Spinal cord (tissue), 10 donors: ENCODE results near the gene PTHLH. TPM values are rescaled to one million over a fixed set of nuclear protein-coding genes. Genes with fewer than 3 reads are reported as not detected.

ENCODE experiments used
- DNase-seq, 6 donors: peaks; one replicate each; pipeline versions ENCODE4 v3.0.0 to v3.0.0-alpha.2; 2013 to 2015; ENCODE audit warnings: low spot score in 6 of 6, low read depth in 4 of 6
- H3K27ac ChIP-seq: one replicate; pipeline ENCODE4 v1.5.1; 2013; ENCODE audit warnings: low read depth, low read length, control low read depth
- H3K27me3 ChIP-seq: one replicate; pipeline ENCODE4 v1.6.1; 2013; ENCODE audit warnings: low read length; ENCODE audit not compliant: control insufficient read depth, insufficient read depth
- H3K36me3 ChIP-seq: one replicate; pipeline ENCODE4 v1.6.1; 2013; ENCODE audit warnings: low read length; ENCODE audit not compliant: control insufficient read depth, insufficient read depth
- H3K4me1 ChIP-seq: one replicate; pipeline ENCODE4 v1.6.1; 2013; ENCODE audit warnings: low read length; ENCODE audit not compliant: control insufficient read depth, insufficient read depth
- H3K4me3 ChIP-seq: one replicate; pipeline ENCODE4 v1.5.1; 2013; ENCODE audit warnings: low read depth, low read length, control low read depth
- H3K9me3 ChIP-seq: one replicate; pipeline ENCODE4 v1.6.1; 2013; ENCODE audit warnings: low read length; ENCODE audit not compliant: control insufficient read depth, insufficient read depth
- WGBS: methylation state at CpG from one replicate; pipeline ENCODE4 v1.1.5; 2013; ENCODE audit warnings: missing lambda C conversion rate; ENCODE audit not compliant: insufficient coverage; 5-methylcytosine and 5-hydroxymethylcytosine counted together
- polyA plus RNA-seq, 2 donors: library from polyadenylated mRNA; unstranded; fragments of 120-200 nt; gene quantifications; one replicate each; pipeline ENCODE4 v1.2.1, GENCODE V29; 2013; ENCODE audit not compliant: insufficient read length in 2 of 2
- total RNA-seq, 2 donors: library from RNA; depleted of rRNA in 1 of 2; stranded (reverse); fragments of 120-200 nt in 1 of 2; fragments of >200 nt in 1 of 2; gene quantifications; one replicate each; pipeline versions ENCODE4 v1.2.3 to v1.2.4, GENCODE V29; 2013 to 2014
- donor health status: healthy.

PTHLH gene
- total and polyA plus RNA-seq, 4 donors, result 4.3 to 8.2 (median 6.0) TPM

GRCh38 chr12:27952510-27952909 is 20.0 kb downstream of the PTHLH start:
- Histone ChIP-seq H3K36me3 (no peaks in the 10 kb centered on the region), H3K9me3 (no peaks in the 10 kb centered on the region), H3K4me3 (no peak overlapping the region), H3K4me1 (peaks cover 6% of the 10 kb centered on the region), H3K27ac (no peak overlapping the region), H3K27me3 (no peaks in the 10 kb centered on the region)
- no peak for DNase-seq
- WGBS, result 56% methylated on average over 1 of the region's 5 CpGs

DNA sequence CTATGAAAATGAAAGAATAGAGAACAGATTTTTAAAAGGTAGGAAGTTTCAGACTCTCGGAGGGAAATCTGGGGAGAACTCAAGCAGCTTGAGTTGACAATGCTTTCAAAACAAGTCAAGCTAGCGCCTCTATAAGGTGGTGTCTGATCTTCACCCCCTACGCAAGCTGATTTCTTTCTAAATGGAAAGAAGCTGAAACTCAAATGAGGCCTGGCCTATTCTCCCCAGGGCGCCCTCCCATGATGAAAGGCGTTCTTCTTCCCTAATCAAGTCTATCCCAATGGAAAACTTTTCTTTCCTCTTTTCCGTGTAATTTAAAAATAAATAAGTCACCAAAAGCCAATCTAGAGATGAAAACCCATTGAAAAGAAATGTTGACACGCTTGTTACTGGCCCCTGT is 20.6 kb downstream of the PTHLH start:
- Histone ChIP-seq H3K36me3 (no peaks in the 10 kb centered on the region), H3K4me3 (no peak overlapping the region), H3K27me3 (no peaks in the 10 kb centered on the region), H3K4me1 (peaks cover 6% of the 10 kb centered on the region), H3K27ac (no peak overlapping the region), H3K9me3 (no peaks in the 10 kb centered on the region)
- DNase-seq, result no peak
- 71% methylated on average over 2 of the region's 7 CpGs for WGBS

DNA sequence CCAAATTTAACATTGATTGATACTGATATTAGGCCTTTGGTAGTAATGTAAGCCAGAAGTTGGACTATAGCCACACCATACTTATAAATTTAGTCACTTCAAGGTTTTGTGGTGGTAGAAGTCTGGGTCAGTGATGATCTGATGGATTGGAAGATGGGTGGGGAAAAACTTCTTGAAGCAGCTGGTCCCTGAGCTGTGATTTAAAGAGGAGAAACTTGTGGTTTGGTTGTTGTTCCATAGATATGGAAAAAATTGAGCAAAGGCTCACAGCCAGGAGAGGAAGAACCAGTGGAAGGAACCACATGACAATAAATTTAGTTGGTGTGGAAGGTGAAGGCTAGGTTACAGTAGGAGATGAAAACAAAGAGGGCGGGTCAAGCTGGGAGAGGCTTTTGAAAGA is 26.1 kb downstream of the PTHLH start:
- DNase-seq, result no peak
- WGBS, result 100% methylated on average over 1 of the region's 1 CpG
- Histone ChIP-seq H3K4me3 (no peak overlapping the region), H3K4me1 (no peaks in the 10 kb centered on the region), H3K27ac (no peak overlapping the region), H3K9me3 (no peaks in the 10 kb centered on the region), H3K27me3 (no peaks in the 10 kb centered on the region), H3K36me3 (no peaks in the 10 kb centered on the region)

- Histone ChIP-seq H3K4me3 (no peak overlapping the region), H3K27ac (no peak overlapping the region), H3K36me3 (no peaks in the 10 kb centered on the region), H3K4me1 (no peaks in the 10 kb centered on the region), H3K9me3 (no peaks in the 10 kb centered on the region), H3K27me3 (no peaks in the 10 kb centered on the region)
- DNase-seq, result peak; percentile 13 to 85 (median 36)
- no CpG with 5 or more reads among the region's 4 CpGs for WGBS
These were observed 31.7 kb downstream of the PTHLH start for GRCh38 chr12:27940756-27941402.

DNA sequence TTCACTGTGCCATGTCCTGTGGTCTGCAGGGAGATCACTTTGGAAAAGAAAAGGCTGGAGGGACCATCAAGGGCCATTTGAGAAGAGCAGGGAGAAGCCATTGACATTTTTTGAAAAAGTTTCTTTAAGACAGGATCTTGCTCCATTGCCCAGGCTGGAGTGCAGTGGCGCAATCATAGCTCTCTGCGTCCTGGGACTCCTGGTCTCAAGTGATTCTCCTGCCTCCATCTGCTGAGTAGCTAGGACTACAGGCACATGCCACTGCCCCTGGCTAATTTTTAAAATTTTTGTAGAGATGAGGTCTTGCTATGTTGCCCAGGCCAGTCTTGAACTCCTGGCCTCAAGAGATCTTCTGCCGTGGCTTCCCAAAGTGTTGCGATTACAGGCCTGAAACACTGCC is 32.3 kb downstream of the PTHLH start:
- H3K4me3 ChIP-seq, result no peak overlapping the region

DNA sequence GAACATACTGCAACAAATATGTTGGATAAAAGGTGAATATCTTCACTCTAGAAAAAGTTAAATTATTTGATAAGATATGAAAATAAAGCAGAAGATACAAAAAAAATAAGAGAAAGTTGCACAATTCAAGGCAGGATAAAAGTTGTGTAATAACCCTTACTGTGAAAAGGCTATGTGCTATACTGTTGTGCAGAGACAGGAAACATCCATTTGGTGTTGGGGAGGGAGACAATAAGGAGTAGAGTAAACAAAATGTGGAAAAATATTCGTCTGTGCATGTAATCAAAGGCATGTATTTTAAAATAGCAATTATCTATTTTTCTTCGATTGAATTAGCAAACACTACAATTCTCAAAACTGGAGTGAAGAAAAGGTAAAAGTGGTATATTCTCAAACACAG is 34.8 kb downstream of the PTHLH start:
- no CpG with 5 or more reads among the region's 2 CpGs for WGBS
- Histone ChIP-seq H3K36me3 (no peaks in the 10 kb centered on the region), H3K9me3 (no peaks in the 10 kb centered on the region), H3K27me3 (no peaks in the 10 kb centered on the region), H3K4me1 (no peaks in the 10 kb centered on the region), H3K4me3 (no peak overlapping the region), H3K27ac (no peak overlapping the region)
- no peak for DNase-seq

More for the DNA sequence above, 32.3 kb downstream of the PTHLH start:
- Histone ChIP-seq H3K4me1 (no peaks in the 10 kb centered on the region), H3K27me3 (no peaks in the 10 kb centered on the region), H3K36me3 (no peaks in the 10 kb centered on the region), H3K27ac (no peak overlapping the region), H3K9me3 (no peaks in the 10 kb centered on the region)
- 100% methylated on average over 2 of the region's 4 CpGs for WGBS
- no peak for DNase-seq

DNA sequence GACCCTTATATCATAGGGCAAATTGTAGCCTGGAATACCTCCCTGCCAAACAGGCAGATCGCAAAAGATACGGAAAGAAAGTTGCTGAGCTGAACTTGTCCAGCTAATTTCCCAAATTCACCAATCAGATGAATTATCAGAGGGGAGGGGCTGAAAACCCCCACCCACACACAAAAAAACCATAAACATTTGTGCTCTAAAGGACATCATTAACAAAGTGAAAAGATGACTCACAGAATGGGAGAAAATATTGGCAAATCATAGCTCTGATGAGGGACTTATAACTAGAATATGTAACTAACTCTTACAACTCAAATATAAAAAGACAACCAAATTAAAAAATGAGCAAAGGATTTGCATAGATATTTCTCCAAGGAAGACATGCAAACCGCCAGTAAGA is 36.3 kb downstream of the PTHLH start:
- H3K36me3 ChIP-seq, result no peaks in the 10 kb centered on the region
- no peak overlapping the region for H3K27ac ChIP-seq
- no peak overlapping the region for H3K4me3 ChIP-seq
- DNase-seq, result no peak
- no CpG with 5 or more reads among the region's 3 CpGs for WGBS
- no peaks in the 10 kb centered on the region for H3K9me3 ChIP-seq
- no peaks in the 10 kb centered on the region for H3K27me3 ChIP-seq
- H3K4me1 ChIP-seq, result no peaks in the 10 kb centered on the region

GRCh38 chr12:27934276-27934675 is 38.3 kb downstream of the PTHLH start:
- H3K27me3 ChIP-seq, result no peaks in the 10 kb centered on the region
- peak in 1 of 6 donors; percentile 79 for DNase-seq
- H3K9me3 ChIP-seq, result no peaks in the 10 kb centered on the region
- no peaks in the 10 kb centered on the region for H3K4me1 ChIP-seq
- no CpG with 5 or more reads among the region's 1 CpG for WGBS
- H3K27ac ChIP-seq, result no peak overlapping the region
- no peak overlapping the region for H3K4me3 ChIP-seq
- no peaks in the 10 kb centered on the region for H3K36me3 ChIP-seq

DNA sequence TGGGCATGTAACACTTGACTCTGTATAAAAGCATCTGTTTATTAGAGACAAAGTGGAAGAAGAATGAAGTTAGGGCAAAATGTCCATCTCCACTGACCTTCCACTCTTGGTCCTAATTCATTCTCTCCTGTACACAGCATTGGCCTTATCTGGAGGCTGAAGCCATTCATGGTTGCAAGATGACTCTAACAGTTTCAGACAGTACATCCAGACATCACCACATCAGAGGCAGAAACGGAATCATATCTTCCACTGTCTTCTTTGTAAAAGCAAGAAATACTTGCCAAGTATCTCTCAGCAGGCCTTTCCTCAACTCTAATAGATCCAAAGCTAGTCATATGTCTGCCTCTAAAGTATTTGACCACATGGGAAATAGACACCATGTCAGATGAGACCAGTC is 41.1 kb downstream of the PTHLH start:
- H3K36me3 ChIP-seq, result no peaks in the 10 kb centered on the region
- no peak overlapping the region for H3K4me3 ChIP-seq
- WGBS, result 100% methylated on average over 1 of the region's 1 CpG

GRCh38 chr12:27927347-27927746 is 45.2 kb downstream of the PTHLH start:
- Histone ChIP-seq H3K36me3 (no peaks in the 10 kb centered on the region), H3K4me1 (no peaks in the 10 kb centered on the region), H3K4me3 (no peak overlapping the region), H3K27ac (no peak overlapping the region), H3K27me3 (no peaks in the 10 kb centered on the region), H3K9me3 (no peaks in the 10 kb centered on the region)
- DNase-seq, result no peak
- WGBS, result no CpG with 5 or more reads among the region's 2 CpGs

More for the DNA sequence above, 41.1 kb downstream of the PTHLH start:
- Histone ChIP-seq H3K27me3 (no peaks in the 10 kb centered on the region), H3K9me3 (no peaks in the 10 kb centered on the region), H3K27ac (no peak overlapping the region), H3K4me1 (no peaks in the 10 kb centered on the region)
- DNase-seq, result no peak
